HEK293 (cell line): ENCODE data around the gene CECR2.

Experiments used
- CTCF ChIA-PET: fragments of 350-600 bp; formaldehyde crosslinking; extraction: SDS; loops from one replicate; lab custom pipeline; 2021; ENCODE audit warnings: antibody characterized with exemption; lab: Yijun Ruan, JAX
- POLR2A ChIA-PET: fragments of 300-600 bp; formaldehyde crosslinking; extraction: SDS; loops from one replicate; lab custom pipeline; 2020; ENCODE audit warnings: antibody characterized with exemption, inconsistent platforms; lab: Yijun Ruan, JAX
- H3K27ac ChIP-seq: fragments of 200-500 bp; sonication (Bioruptor generic); 2 replicates; pipeline ENCODE4 v1.5.1; 2014; ENCODE audit warnings: low read depth, low read length, control low read depth, inconsistent platforms; ENCODE audit errors: extremely low read depth
- H3K36me3 ChIP-seq, 2 experiments: fragments of 200-500 bp in 1 of 2; sonication (Bioruptor generic) in 1 of 2; 1 replicate in 1 of 2; 2 replicates in 1 of 2; pipeline ENCODE4 v1.5.1; 2014 to 2017; ENCODE audit warnings: inconsistent platforms in 2 of 2, low read length in 2 of 2; ENCODE audit not compliant: control insufficient read depth in 2 of 2, insufficient read depth in 1 of 2
- H3K4me1 ChIP-seq: fragments of 200-500 bp; sonication (Bioruptor generic); 2 replicates; pipeline ENCODE4 v1.5.1; 2014; ENCODE audit warnings: mild to moderate bottlenecking, low read length, inconsistent platforms; ENCODE audit not compliant: control insufficient read depth, insufficient read depth
- H3K4me3 ChIP-seq: 2 replicates; pipeline ENCODE4 v1.5.1; 2011; ENCODE audit warnings: low read depth, mild to moderate bottlenecking, control low read depth, low read length, moderate library complexity
- H3K9me3 ChIP-seq: fragments of 200-500 bp; sonication (Bioruptor generic); 2 replicates; pipeline ENCODE4 v1.5.1; 2014; ENCODE audit warnings: low read depth, low read length, inconsistent platforms; ENCODE audit not compliant: control insufficient read depth, insufficient read depth
- FEZF1 ChIP-seq: fragments of 450-650 bp; formaldehyde crosslinking; IDR thresholded peaks from 2 replicates; pipeline ENCODE4 v1.5.1; 2016; ENCODE audit warnings: missing biosample characterization, missing genetic modification characterization
- GFI1B ChIP-seq: fragments of 450-650 bp; formaldehyde crosslinking; IDR thresholded peaks from 2 replicates; pipeline ENCODE4 v1.5.1; 2016; ENCODE audit warnings: missing biosample characterization, missing genetic modification characterization
- HOXA7 ChIP-seq: sonication (generic); formaldehyde crosslinking; IDR thresholded peaks from 2 replicates; pipeline ENCODE4 v1.8.1; 2022; ENCODE audit warnings: missing genetic modification reagents, borderline replicate concordance
- PRDM2 ChIP-seq: fragments of 450-650 bp; formaldehyde crosslinking; IDR thresholded peaks from 2 replicates; pipeline ENCODE4 v1.5.1; 2016; ENCODE audit warnings: missing biosample characterization, missing genetic modification characterization, borderline replicate concordance
- REPIN1 ChIP-seq: fragments of 450-650 bp; formaldehyde crosslinking; IDR thresholded peaks from 2 replicates; pipeline ENCODE4 v1.5.1; 2017; ENCODE audit warnings: missing biosample characterization, missing genetic modification characterization, low read depth
- ZBTB48 ChIP-seq: fragments of 450-650 bp; formaldehyde crosslinking; IDR thresholded peaks from 2 replicates; pipeline ENCODE4 v1.5.1; 2016; ENCODE audit warnings: missing biosample characterization, missing genetic modification characterization
- ZNF132 ChIP-seq: fragments of 450-650 bp; formaldehyde crosslinking; IDR thresholded peaks from 2 replicates; pipeline ENCODE4 v1.5.1; 2017; ENCODE audit warnings: missing biosample characterization, missing genetic modification characterization, borderline replicate concordance
- ZNF169 ChIP-seq: fragments of 450-650 bp; formaldehyde crosslinking; IDR thresholded peaks from 2 replicates; pipeline ENCODE4 v1.5.1; 2016; ENCODE audit warnings: missing biosample characterization, missing genetic modification characterization
- ZNF18 ChIP-seq: fragments of 450-650 bp; formaldehyde crosslinking; IDR thresholded peaks from 2 replicates; pipeline ENCODE4 v1.5.1; 2016; ENCODE audit warnings: missing biosample characterization, missing genetic modification characterization
- ZNF239 ChIP-seq: fragments of 450-650 bp; formaldehyde crosslinking; IDR thresholded peaks from 2 replicates; pipeline ENCODE4 v1.5.1; 2016; ENCODE audit warnings: missing biosample characterization, missing genetic modification characterization
- ZNF274 ChIP-seq, 2 experiments: fragments of 200-500 bp in 1 of 2; fragments of 450-650 bp in 1 of 2; sonication (Bioruptor generic) in 1 of 2; formaldehyde crosslinking in 1 of 2; IDR thresholded peaks; 2 replicates each; pipeline versions ENCODE4 v1.5.1 to v1.6.1; 2014 to 2016; ENCODE audit warnings: borderline replicate concordance in 1 of 2, inconsistent platforms in 1 of 2, low read length in 1 of 2, missing biosample characterization in 1 of 2, missing genetic modification characterization in 1 of 2
- ZNF354C ChIP-seq: fragments of 450-650 bp; formaldehyde crosslinking; IDR thresholded peaks from 2 replicates; pipeline ENCODE4 v1.5.1; 2016; ENCODE audit warnings: missing biosample characterization, missing genetic modification characterization, low read depth, borderline replicate concordance
- ZNF416 ChIP-seq: fragments of 450-650 bp; formaldehyde crosslinking; IDR thresholded peaks from 2 replicates; pipeline ENCODE4 v1.5.1; 2016; ENCODE audit warnings: missing biosample characterization, missing genetic modification characterization
- ZNF449 ChIP-seq: fragments of 450-650 bp; formaldehyde crosslinking; IDR thresholded peaks from 2 replicates; pipeline ENCODE4 v1.5.1; 2017; ENCODE audit warnings: missing biosample characterization, mild to moderate bottlenecking, missing genetic modification characterization, moderate library complexity
- ZNF544 ChIP-seq: fragments of 450-650 bp; formaldehyde crosslinking; IDR thresholded peaks from 2 replicates; pipeline ENCODE4 v1.5.0; 2017; ENCODE audit warnings: missing biosample characterization, missing genetic modification characterization
- ZNF548 ChIP-seq: fragments of 450-650 bp; formaldehyde crosslinking; IDR thresholded peaks from 2 replicates; pipeline ENCODE4 v1.5.1; 2016; ENCODE audit warnings: missing biosample characterization, missing genetic modification characterization
- ZXDB ChIP-seq: fragments of 450-650 bp; formaldehyde crosslinking; IDR thresholded peaks from 2 replicates; pipeline ENCODE4 v1.5.1; 2016; ENCODE audit warnings: missing biosample characterization, missing genetic modification characterization
- TF ChIP-seq, protein P1 (sequence below): fragments of 450-650 bp; formaldehyde crosslinking; IDR thresholded peaks from 2 replicates; pipeline ENCODE4 v1.5.1; 2016; ENCODE audit warnings: missing biosample characterization, missing genetic modification characterization

Gene CECR2

DNA sequence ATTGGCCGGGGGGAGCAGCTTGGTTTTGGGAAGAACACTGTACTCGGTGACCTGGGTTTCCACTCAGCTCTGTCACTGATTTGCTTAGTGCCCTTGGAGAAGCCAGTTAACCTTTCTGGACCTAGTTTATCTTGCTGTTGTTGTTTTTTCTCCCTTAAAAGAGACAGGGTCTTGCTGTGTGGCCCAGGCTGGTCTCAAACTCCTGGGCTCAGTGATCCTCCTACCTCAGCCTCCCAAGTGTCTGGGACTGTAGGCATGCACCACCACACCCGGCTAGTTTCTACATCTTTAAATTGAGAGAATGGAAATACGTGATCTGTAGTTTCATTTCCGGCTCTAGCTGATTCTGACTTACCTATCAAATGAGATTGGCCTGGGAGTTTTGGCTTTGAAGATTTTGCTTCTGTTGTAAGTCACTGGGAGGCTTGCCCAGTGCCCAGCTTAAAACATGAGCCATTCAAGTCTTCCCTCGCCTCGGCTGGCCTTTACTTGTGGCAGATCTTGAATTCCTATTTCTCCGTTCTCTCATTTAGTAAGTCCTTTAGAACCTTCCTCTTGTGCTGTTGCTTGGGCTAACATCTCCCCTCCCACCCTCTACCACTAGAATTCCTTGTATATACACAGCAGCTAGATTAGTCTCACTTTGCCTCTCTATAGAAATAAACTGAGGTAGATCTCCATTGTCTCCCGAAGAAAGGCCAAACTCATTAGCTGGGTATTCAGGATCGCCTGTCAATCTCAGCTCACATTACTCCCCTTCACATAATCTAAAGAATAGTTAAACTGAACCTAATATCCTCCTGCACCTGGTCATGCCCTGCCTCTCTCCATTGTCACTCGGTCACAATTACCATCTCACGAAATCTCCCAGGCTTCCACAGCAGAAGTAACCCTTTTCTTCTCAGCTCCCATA, 106.3 kb downstream of the CECR2 start:
- Histone ChIP-seq H3K9me3 (no peaks in the 10 kb centered on the region), H3K27ac (peak overlapping the region; percentile 54; the same call in 1 of the 2 replicates), H3K4me1 (peaks cover 17% of the 10 kb centered on the region), H3K36me3 (no peaks in the 10 kb centered on the region; a peak in 1 of 3 replicates), H3K4me3 (no peak overlapping the region)
- ChIA-PET POLR2A (no interaction called here), CTCF (interaction anchor here (0.6 to 1.1 kb wide), 3 partner anchors 8 to 89 kb away, joined by 3 to 5 read pairs (median 3); no protein-coding TSS in a partner anchor)
- TF ChIP-seq ZNF18 (tag by site-specific recombination) (no peak), PRDM2 (tag by site-specific recombination) (no peak), GFI1B (tag by site-specific recombination) (no peak), FEZF1 (no peak), REPIN1 (tag by site-specific recombination) (no peak), ZNF354C (tag by site-specific recombination) (no peak), ZNF132 (tag by site-specific recombination) (no peak), ZBTB48 (tag by site-specific recombination) (no peak), ZNF548 (no peak), ZNF544 (tag by site-specific recombination) (no peak), HOXA7 (CRISPR knock-in tag) (no peak), ZNF239 (tag by site-specific recombination) (no peak), ZXDB (no peak), ZNF169 (no peak), ZNF274 (IDR thresholded peaks at IDR 0.05; ENCODE audit: low read length) (no peak), ZNF274 (tag by site-specific recombination; IDR thresholded peaks at IDR 0.05; ENCODE audit: borderline replicate concordance) (no peak), ZNF416 (tag by site-specific recombination) (no peak), ZNF449 (no peak)
- TF ChIP-seq, protein P1, sequence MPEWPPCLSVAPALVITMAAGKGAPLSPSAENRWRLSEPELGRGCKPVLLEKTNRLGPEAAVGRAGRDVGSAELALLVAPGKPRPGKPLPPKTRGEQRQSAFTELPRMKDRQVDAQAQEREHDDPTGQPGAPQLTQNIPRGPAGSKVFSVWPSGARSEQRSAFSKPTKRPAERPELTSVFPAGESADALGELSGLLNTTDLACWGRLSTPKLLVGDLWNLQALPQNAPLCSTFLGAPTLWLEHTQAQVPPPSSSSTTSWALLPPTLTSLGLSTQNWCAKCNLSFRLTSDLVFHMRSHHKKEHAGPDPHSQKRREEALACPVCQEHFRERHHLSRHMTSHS = no peak
